ENCODE data around the gene RAB25. TPM values are rescaled to one million over a fixed set of nuclear protein-coding genes. Genes with fewer than 3 reads are reported as not detected.

RAB25 gene
- total and polyA plus RNA-seq, 2 of the 13 experiments (the other 11 are each of a cell fraction or from before 2014, with no cell fraction given) = 0.20 to 0.22 TPM

DNA sequence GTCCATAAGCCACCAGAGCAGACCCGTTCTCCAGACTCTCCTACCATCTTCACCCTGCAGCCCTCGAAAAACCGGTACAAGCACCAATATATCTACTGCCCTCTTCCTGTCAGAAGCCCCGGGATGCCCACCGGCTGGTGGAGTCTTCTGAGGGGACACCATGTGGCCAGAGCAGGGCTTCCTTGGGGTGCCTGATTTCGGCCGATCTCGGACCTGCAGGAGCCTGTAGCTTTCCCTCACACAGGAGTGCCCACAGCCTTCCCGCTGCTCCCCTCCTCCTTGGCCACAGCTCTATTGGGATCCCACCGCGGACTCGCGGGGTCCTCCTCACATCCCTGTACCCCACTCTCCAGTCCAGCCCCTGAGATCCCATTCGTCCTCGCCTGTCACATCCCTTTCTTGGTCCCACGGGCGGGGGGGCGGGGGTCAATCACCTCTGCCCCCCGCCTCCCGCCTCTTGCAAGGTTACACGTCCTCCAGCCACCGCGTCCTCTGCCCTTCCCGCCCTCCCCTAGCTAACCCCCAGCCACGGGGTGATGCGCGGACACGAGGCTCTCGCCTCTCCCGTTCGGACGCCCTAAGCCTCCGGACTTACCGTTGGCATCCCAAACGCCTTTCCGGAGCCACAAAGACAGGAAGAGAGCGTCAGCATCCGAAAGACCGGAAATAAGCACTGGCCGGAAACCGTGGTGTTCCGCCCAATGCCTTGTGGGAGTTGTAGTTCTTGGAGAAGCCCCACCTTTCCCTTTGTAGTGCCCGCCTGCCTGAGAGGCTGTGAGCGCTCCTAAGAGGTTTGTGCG, 40.5 kb upstream of the RAB25 start, which contains the start of gene SSR2 (continued):
- TF ChIP-seq EP300 (IDR thresholded peaks at IDR 0.05; ENCODE audit: low read depth in 2 of 2, low read length in 2 of 2) = 0 out of 4 replicates have a peak, but pooled peaks of 1 of the 2 experiments have one; percentile 24
- TF ChIP-seq EP300 (CRISPR knock-in tag; IDR thresholded peaks at IDR 0.05; ENCODE audit: borderline replicate concordance) = no peak
- TF ChIP-seq PHF8 (CRISPR knock-in tag; IDR thresholded peaks at IDR 0.05) = peak; percentile 84
- peak; percentile 67; the same call in 1 of the 2 replicates for TF ChIP-seq ZNF788 (CRISPR knock-in tag; IDR thresholded peaks at IDR 0.05; ENCODE audit: borderline replicate concordance)
- peak; percentile 89 for TF ChIP-seq KAT8 (CRISPR knock-in tag; IDR thresholded peaks at IDR 0.05)
- TF ChIP-seq, protein P1, sequence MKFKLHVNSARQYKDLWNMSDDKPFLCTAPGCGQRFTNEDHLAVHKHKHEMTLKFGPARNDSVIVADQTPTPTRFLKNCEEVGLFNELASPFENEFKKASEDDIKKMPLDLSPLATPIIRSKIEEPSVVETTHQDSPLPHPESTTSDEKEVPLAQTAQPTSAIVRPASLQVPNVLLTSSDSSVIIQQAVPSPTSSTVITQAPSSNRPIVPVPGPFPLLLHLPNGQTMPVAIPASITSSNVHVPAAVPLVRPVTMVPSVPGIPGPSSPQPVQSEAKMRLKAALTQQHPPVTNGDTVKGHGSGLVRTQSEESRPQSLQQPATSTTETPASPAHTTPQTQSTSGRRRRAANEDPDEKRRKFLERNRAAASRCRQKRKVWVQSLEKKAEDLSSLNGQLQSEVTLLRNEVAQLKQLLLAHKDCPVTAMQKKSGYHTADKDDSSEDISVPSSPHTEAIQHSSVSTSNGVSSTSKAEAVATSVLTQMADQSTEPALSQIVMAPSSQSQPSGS (CRISPR knock-in tag; IDR thresholded peaks at IDR 0.05) = 0 out of 2 replicates have a peak, but pooled peaks have one; percentile 27
- no peak for TF ChIP-seq ZNF260 (CRISPR knock-in tag; IDR thresholded peaks at IDR 0.05; ENCODE audit: borderline replicate concordance, low read depth)
- peak; percentile 68; the same call in 1 of the 2 replicates for TF ChIP-seq HOXA3 (CRISPR knock-in tag; IDR thresholded peaks at IDR 0.05)
- no peak for TF ChIP-seq MAZ (IDR thresholded peaks at IDR 0.05; ENCODE audit: borderline replicate concordance, low read depth, low read length)
- TF ChIP-seq MAZ (CRISPR knock-in tag; IDR thresholded peaks at IDR 0.05; ENCODE audit: low read depth) = peak; percentile 60; the same call in 1 of the 2 replicates
- TF ChIP-seq ZNF331 (CRISPR knock-in tag; IDR thresholded peaks at IDR 0.05) = 0 out of 2 replicates have a peak, but pooled peaks have one; percentile 31
- peak; percentile 95 for TF ChIP-seq GABPA (IDR thresholded peaks at IDR 0.05; ENCODE audit: low read depth, low read length)
- TF ChIP-seq GABPA (CRISPR knock-in tag; IDR thresholded peaks at IDR 0.05; ENCODE audit: low read depth) = peak; percentile 99
- no peak for TF ChIP-seq SYNCRIP (IDR thresholded peaks at IDR 0.05; ENCODE audit: insufficient read depth, low read depth, low read length)
